Tibial nerve (tissue), 4 donors: ENCODE results near the gene C1orf141.

Experiments used
- CTCF ChIP-seq, 5 experiments: fragments of 200-600 bp in 3 of 5; fragments of 450-650 bp in 2 of 5; sonication (generic) in 3 of 5; IDR thresholded peaks; one replicate each; pipeline ENCODE4 v1.5.1; 2016 to 2019; ENCODE audit warnings: antibody characterized with exemption in 5 of 5, mild to moderate bottlenecking in 3 of 5, moderate library complexity in 2 of 5
- EP300 ChIP-seq, 2 donors: sonication (generic); formaldehyde crosslinking; IDR thresholded peaks; one replicate each; pipeline ENCODE4 v1.6.1; 2017; ENCODE audit warnings: antibody characterized with exemption in 2 of 2, mild to moderate bottlenecking in 1 of 2
- POLR2A ChIP-seq, 2 donors: fragments of 450-650 bp; IDR thresholded peaks; one replicate each; pipeline ENCODE4 v1.6.1; 2017; ENCODE audit warnings: antibody characterized with exemption in 2 of 2, mild to moderate bottlenecking in 2 of 2, moderate library complexity in 2 of 2

- TF ChIP-seq CTCF (IDR thresholded peaks at IDR 0.05): no peak
- no peak for TF ChIP-seq POLR2A (IDR thresholded peaks at IDR 0.05)
- TF ChIP-seq EP300 (IDR thresholded peaks at IDR 0.05): no peak
Measured at GRCh38 chr1:67062412-67062811, 72.4 kb downstream of the C1orf141 start.
